DND-41 (cell line): Measurements from ENCODE around the gene MT1HL1.

ENCODE experiments used
- ATAC-seq: fragments of 200-7000 bp; cut with Tn5 transposase; 3 replicates; pipeline ENCODE4 v1.9.1; 2021; ENCODE audit warnings: low read depth; ENCODE audit not compliant: insufficient read depth
- DNase-seq: peaks from one replicate; pipeline ENCODE4 v3.0.0-alpha.2; 2020
- H2AFZ ChIP-seq: 2 replicates; pipeline ENCODE4 v1.6.0; 2012; ENCODE audit warnings: low read depth, low read length
- H3K27ac ChIP-seq: 2 replicates; pipeline ENCODE4 v1.5.1; 2012; ENCODE audit warnings: low read length, inconsistent platforms
- H3K27me3 ChIP-seq: fragments of 200-600 bp; sonication (generic); 2 replicates; pipeline ENCODE4 v1.6.0; 2012; ENCODE audit warnings: low read length, mild to moderate bottlenecking, inconsistent platforms; ENCODE audit not compliant: insufficient read depth, poor library complexity
- H3K36me3 ChIP-seq: 2 replicates; pipeline ENCODE4 v1.5.1; 2012; ENCODE audit warnings: low read length, inconsistent platforms; ENCODE audit not compliant: insufficient read depth
- H3K4me1 ChIP-seq: 2 replicates; pipeline ENCODE4 v1.5.1; 2012; ENCODE audit warnings: mild to moderate bottlenecking, low read length; ENCODE audit not compliant: insufficient read depth
- H3K4me2 ChIP-seq: 2 replicates; pipeline ENCODE4 v1.6.0; 2012; ENCODE audit warnings: mild to moderate bottlenecking, moderate library complexity, low read length, inconsistent platforms; ENCODE audit not compliant: insufficient read depth
- H3K4me3 ChIP-seq, 2 experiments: fragments of 200-600 bp in 1 of 2; shearing (Covaris generic) in 1 of 2; 2 replicates each; pipeline ENCODE4 v1.5.1; 2012 to 2016; ENCODE audit warnings: inconsistent platforms in 2 of 2, low read length in 2 of 2, mild to moderate bottlenecking in 2 of 2, low read depth in 1 of 2, moderate library complexity in 1 of 2
- H3K79me2 ChIP-seq: 2 replicates; pipeline ENCODE4 v1.6.0; 2012; ENCODE audit warnings: low read length, inconsistent platforms; ENCODE audit not compliant: insufficient read depth
- H3K9ac ChIP-seq: 2 replicates; pipeline ENCODE4 v1.6.0; 2012; ENCODE audit warnings: low read depth, mild to moderate bottlenecking, inconsistent platforms, low read length, moderate library complexity
- H3K9me3 ChIP-seq: 2 replicates; pipeline ENCODE4 v1.5.1; 2012; ENCODE audit warnings: low read length, moderate library complexity, mild to moderate bottlenecking, inconsistent platforms; ENCODE audit not compliant: insufficient read depth, severe bottlenecking
- H4K20me1 ChIP-seq: 2 replicates; pipeline ENCODE4 v1.6.0; 2012; ENCODE audit warnings: low read length; ENCODE audit not compliant: insufficient read depth
- CTCF ChIP-seq: IDR thresholded peaks from 2 replicates; pipeline ENCODE4 v1.5.1; 2012; ENCODE audit warnings: borderline replicate concordance, low read length, moderate library complexity, mild to moderate bottlenecking; ENCODE audit not compliant: poor library complexity, severe bottlenecking; ENCODE audit errors: extremely low read depth
- EZH2 ChIP-seq: IDR thresholded peaks from 3 replicates; pipeline ENCODE4 v1.6.1; 2012; ENCODE audit warnings: borderline replicate concordance, low read depth, mild to moderate bottlenecking, moderate library complexity, low read length, inconsistent platforms; ENCODE audit not compliant: severe bottlenecking

Gene MT1HL1

GRCh38 chr1:236959112-236959511 is 45.1 kb downstream of the MT1HL1 start:
- Histone ChIP-seq H3K79me2 (no peaks in the 10 kb centered on the region), H3K4me3 (no peak overlapping the region), H3K4me1 (no peaks in the 10 kb centered on the region), H2AFZ (no peak overlapping the region), H4K20me1 (no peaks in the 10 kb centered on the region), H3K27me3 (no peaks in the 10 kb centered on the region), H3K4me2 (no peak overlapping the region), H3K9me3 (no peaks in the 10 kb centered on the region), H3K9ac (no peak overlapping the region), H3K27ac (no peak overlapping the region), H3K36me3 (no peaks in the 10 kb centered on the region)
- TF ChIP-seq EZH2 = no peak
- TF ChIP-seq CTCF = no peak
- ATAC-seq (no peak), DNase-seq (no peak)

GRCh38 chr1:236957235-236957634 is 47.0 kb downstream of the MT1HL1 start:
- Histone ChIP-seq H3K4me2 (no peak overlapping the region), H3K4me1 (no peaks in the 10 kb centered on the region), H3K9me3 (no peaks in the 10 kb centered on the region), H4K20me1 (no peaks in the 10 kb centered on the region), H2AFZ (no peak overlapping the region), H3K9ac (no peak overlapping the region), H3K4me3 (no peak overlapping the region), H3K27me3 (no peaks in the 10 kb centered on the region), H3K36me3 (no peaks in the 10 kb centered on the region), H3K27ac (no peak overlapping the region), H3K79me2 (no peaks in the 10 kb centered on the region)
- TF ChIP-seq CTCF (no peak), EZH2 (no peak)
- DNase-seq (no peak), ATAC-seq (no peak)
